H1 (cell line): ENCODE measurements around the gene RASGEF1C. TPM values are rescaled to one million over a fixed set of nuclear protein-coding genes. Genes with fewer than 3 reads are reported as not detected.

Source experiments
- CTCF ChIA-PET: fragments of 300-600 bp; sonication (Branson Sonifier 250); formaldehyde crosslinking; loops from one replicate; lab custom pipeline; 2021; ENCODE audit not compliant: partially characterized antibody; lab: Charles Lee
- POLR2A ChIA-PET: fragments of 300-600 bp; sonication (Branson Sonifier 250); formaldehyde crosslinking; loops from one replicate; lab custom pipeline; 2021; ENCODE audit warnings: inconsistent platforms; ENCODE audit not compliant: partially characterized antibody; lab: Charles Lee
- DNase-seq, 2 experiments: peaks; one replicate each; pipeline versions ENCODE4 v3.0.0 to v3.0.0-alpha.2; 2010 to 2022; ENCODE audit warnings: low spot score in 2 of 2, low read depth in 1 of 2, mixed read lengths in 1 of 2
- FAIRE-seq: peaks from 2 replicates; lab custom pipeline; 2011; peaks lifted over from hg19 to GRCh38; lab: Jason Lieb, UNC
- H2AFZ ChIP-seq: 2 replicates; pipeline ENCODE4 v1.8.1; 2012; ENCODE audit warnings: low read length, inconsistent platforms
- H2AK5ac ChIP-seq: 2 replicates; pipeline ENCODE4 v1.6.1; 2013; ENCODE audit warnings: low read depth, low read length
- H2BK120ac ChIP-seq: replicated peaks from 2 replicates; pipeline ENCODE3; 2013; ENCODE audit warnings: low read depth, low read length, inconsistent platforms
- H2BK12ac ChIP-seq: 2 replicates; pipeline ENCODE4 v1.6.1; 2013; ENCODE audit warnings: low read depth, low read length
- H2BK15ac ChIP-seq: 2 replicates; pipeline ENCODE4 v1.6.1; 2013; ENCODE audit warnings: low read length
- H2BK20ac ChIP-seq: 2 replicates; pipeline ENCODE4 v1.6.1; 2013; ENCODE audit warnings: low read length
- H2BK5ac ChIP-seq: 2 replicates; pipeline ENCODE4 v1.6.1; 2013; ENCODE audit warnings: low read depth, low read length
- H3K14ac ChIP-seq: 2 replicates; pipeline ENCODE4 v1.6.1; 2013; ENCODE audit warnings: inconsistent platforms; ENCODE audit not compliant: insufficient read length
- H3K18ac ChIP-seq: 2 replicates; pipeline ENCODE4 v1.6.1; 2013; ENCODE audit warnings: low read length; ENCODE audit errors: extremely low read depth
- H3K23ac ChIP-seq: 2 replicates; pipeline ENCODE4 v1.6.1; 2013; ENCODE audit warnings: inconsistent platforms; ENCODE audit not compliant: insufficient read length
- H3K23me2 ChIP-seq: 2 replicates; pipeline ENCODE4 v1.6.1; 2013; ENCODE audit warnings: low read depth, low read length
- H3K27ac ChIP-seq: 2 replicates; pipeline ENCODE4 v1.6.1; 2011; ENCODE audit warnings: low read depth, low read length, inconsistent platforms
- H3K27me3 ChIP-seq, 4 experiments: replicated peaks in 1 of 4; 1 replicate in 1 of 4; 2 replicates in 3 of 4; pipeline versions ENCODE4 v1.6.1 to v1.8.1; 2011 to 2013; ENCODE audit warnings: low read length in 3 of 4, mild to moderate bottlenecking in 3 of 4, inconsistent platforms in 2 of 4, mixed read lengths in 2 of 4, moderate library complexity in 1 of 4; ENCODE audit not compliant: control insufficient read depth in 3 of 4, insufficient read depth in 3 of 4; ENCODE audit errors: extremely low read depth in 1 of 4
- H3K36me3 ChIP-seq, 4 experiments: 2 replicates each; pipeline versions ENCODE4 v1.6.1 to v1.8.1; 2011 to 2013; ENCODE audit warnings: mild to moderate bottlenecking in 4 of 4, low read length in 3 of 4, moderate library complexity in 2 of 4, control low read depth in 1 of 4, inconsistent platforms in 1 of 4; ENCODE audit not compliant: insufficient read depth in 4 of 4, control insufficient read depth in 2 of 4
- H3K4ac ChIP-seq: replicated peaks from 2 replicates; pipeline ENCODE3; 2013; ENCODE audit warnings: low read length, low read depth, mixed read lengths, inconsistent platforms; ENCODE audit not compliant: insufficient read length
- H3K4me1 ChIP-seq, 4 experiments: replicated peaks in 1 of 4; 1 replicate in 1 of 4; 2 replicates in 3 of 4; pipeline versions ENCODE4 v1.6.1 to v1.8.1; 2011 to 2013; ENCODE audit warnings: low read length in 3 of 4, inconsistent platforms in 2 of 4, mixed read lengths in 1 of 4; ENCODE audit not compliant: insufficient read depth in 4 of 4, control insufficient read depth in 3 of 4
- H3K4me2 ChIP-seq, 2 experiments: 2 replicates each; pipeline versions ENCODE4 v1.6.1 to v1.8.1; 2011 to 2013; ENCODE audit warnings: low read depth in 2 of 2, low read length in 2 of 2, control low read depth in 1 of 2, inconsistent platforms in 1 of 2, mild to moderate bottlenecking in 1 of 2; ENCODE audit not compliant: insufficient read depth in 1 of 2
- H3K4me3 ChIP-seq, 4 experiments: fragments of 200-600, 300-600 bp in 1 of 4; sonication (generic), shearing (Covaris generic), sonication (Bioruptor Twin) in 1 of 4; 2 replicates each; pipeline versions ENCODE4 v1.5.1 to v1.8.1; 2011 to 2016; ENCODE audit warnings: low read length in 4 of 4, low read depth in 3 of 4, control low read depth in 2 of 4, inconsistent platforms in 2 of 4, mild to moderate bottlenecking in 2 of 4, mixed read lengths in 1 of 4, moderate library complexity in 1 of 4; ENCODE audit not compliant: insufficient read depth in 2 of 4; ENCODE audit errors: extremely low read depth in 1 of 4
- H3K56ac ChIP-seq: replicated peaks from 2 replicates; pipeline ENCODE3; 2013; ENCODE audit warnings: low read depth, mild to moderate bottlenecking, mixed read lengths, low read length, inconsistent platforms; ENCODE audit not compliant: insufficient read length
- H3K79me1 ChIP-seq: 2 replicates; pipeline ENCODE4 v1.6.1; 2013; ENCODE audit warnings: low read depth, low read length, control low read depth
- H3K79me2 ChIP-seq, 2 experiments: 2 replicates each; pipeline versions ENCODE4 v1.6.1 to v1.8.1; 2012 to 2013; ENCODE audit warnings: low read length in 2 of 2, mild to moderate bottlenecking in 2 of 2, inconsistent platforms in 1 of 2; ENCODE audit not compliant: insufficient read depth in 2 of 2, control insufficient read depth in 1 of 2
- H3K9ac ChIP-seq, 4 experiments: replicated peaks in 1 of 4; 1 replicate in 1 of 4; 2 replicates in 3 of 4; pipeline versions ENCODE4 v1.6.1 to v1.8.1; 2011 to 2013; ENCODE audit warnings: low read depth in 3 of 4, low read length in 3 of 4, control low read depth in 2 of 4, mild to moderate bottlenecking in 2 of 4, moderate library complexity in 2 of 4, inconsistent platforms in 1 of 4; ENCODE audit errors: extremely low read depth in 1 of 4
- H3K9me3 ChIP-seq, 2 experiments: 2 replicates each; pipeline versions ENCODE4 v1.6.1 to v1.8.1; 2012 to 2013; ENCODE audit warnings: mild to moderate bottlenecking in 2 of 2, moderate library complexity in 2 of 2, control low read depth in 1 of 2, inconsistent platforms in 1 of 2, low read depth in 1 of 2, low read length in 1 of 2, mixed read lengths in 1 of 2; ENCODE audit not compliant: insufficient read depth in 2 of 2
- H4K20me1 ChIP-seq, 2 experiments: replicated peaks in 1 of 2; 2 replicates each; pipeline versions ENCODE3 to v1.8.1; 2011 to 2013; ENCODE audit warnings: inconsistent platforms in 2 of 2, low read length in 2 of 2, mild to moderate bottlenecking in 1 of 2; ENCODE audit not compliant: insufficient read depth in 2 of 2, control insufficient read depth in 1 of 2
- H4K5ac ChIP-seq: 2 replicates; pipeline ENCODE4 v1.6.1; 2013; ENCODE audit warnings: low read length, low read depth, mixed read lengths, inconsistent platforms; ENCODE audit not compliant: insufficient read length
- H4K8ac ChIP-seq: 2 replicates; pipeline ENCODE4 v1.8.0; 2013; ENCODE audit warnings: mild to moderate bottlenecking, moderate library complexity, low read length, inconsistent platforms; ENCODE audit not compliant: insufficient read depth; ENCODE audit errors: extremely low read depth
- H4K91ac ChIP-seq: replicated peaks from 2 replicates; pipeline ENCODE3; 2013; ENCODE audit warnings: low read length, mixed read lengths, inconsistent platforms; ENCODE audit not compliant: insufficient read length
- CHD2 ChIP-seq: IDR thresholded peaks from 2 replicates; pipeline ENCODE4 v1.6.1; 2012; ENCODE audit warnings: low read length, improper control_type of control experiment
- EGR1 ChIP-seq: IDR thresholded peaks from 2 replicates; pipeline ENCODE4 v1.6.1; 2011; ENCODE audit warnings: low read depth, low read length, borderline replicate concordance
- GTF2F1 ChIP-seq: IDR thresholded peaks from 2 replicates; pipeline ENCODE4 v1.6.1; 2012; ENCODE audit warnings: low read depth, low read length, improper control_type of control experiment, borderline replicate concordance
- HDAC6 ChIP-seq: IDR thresholded peaks from one replicate; pipeline ENCODE4 v1.7.1; 2012; ENCODE audit warnings: low read depth, mild to moderate bottlenecking, inconsistent platforms, low read length, moderate library complexity
- SP4 ChIP-seq: IDR thresholded peaks from 2 replicates; pipeline ENCODE4 v1.6.1; 2012; ENCODE audit warnings: low read length, inconsistent platforms
- TCF12 ChIP-seq: IDR thresholded peaks from 2 replicates; pipeline ENCODE4 v1.6.1; 2011; ENCODE audit warnings: low read depth, mild to moderate bottlenecking, low read length
- WGBS, 2 experiments: shearing (Covaris generic) in 1 of 2; methylation state at CpG; one replicate each; pipeline versions ENCODE4 v1.1.6 to v1.1.7; 2013 to 2015; ENCODE audit warnings: low lambda C conversion rate in 2 of 2, mixed read lengths in 2 of 2, inconsistent platforms in 1 of 2, low coverage in 1 of 2, missing lambda C conversion rate in 1 of 2; ENCODE audit not compliant: insufficient replicate concordance in 2 of 2, insufficient coverage in 1 of 2, insufficient read length in 1 of 2; ENCODE audit errors: extremely low coverage in 1 of 2, missing lambda C conversion rate in 1 of 2; 5-methylcytosine and 5-hydroxymethylcytosine counted together
- polyA plus RNA-seq, 7 experiments: library from polyadenylated mRNA; depleted of rRNA in 3 of 7; stranded (reverse) in 5 of 7; unstranded in 2 of 7; fragments of >200 nt in 5 of 7; fragments of 200-250 nt in 2 of 7; gene quantifications; 1 replicate in 5 of 7; 2 replicates in 1 of 7; 4 replicates in 1 of 7; pipeline versions ENCODE4 v1.2.1 to v1.2.3, GENCODE V29; 2011 to 2013; ENCODE audit warnings: missing spikeins in 2 of 7, mixed read lengths in 2 of 7
- total RNA-seq: library from RNA; stranded (reverse); fragmentation: NEBNext Ultra II Directional; extraction: Animal tissue kit (Norgen Biotek cat#: 25700); gene quantifications from 2 replicates; pipeline ENCODE4 v1.2.1, GENCODE V29; 2021

The RASGEF1C gene
- total and polyA plus RNA-seq, 2 of the 8 experiments (the other 6 are each of a cell fraction or from before 2014, with no cell fraction given) = 0.26 to 0.61 TPM

DNA sequence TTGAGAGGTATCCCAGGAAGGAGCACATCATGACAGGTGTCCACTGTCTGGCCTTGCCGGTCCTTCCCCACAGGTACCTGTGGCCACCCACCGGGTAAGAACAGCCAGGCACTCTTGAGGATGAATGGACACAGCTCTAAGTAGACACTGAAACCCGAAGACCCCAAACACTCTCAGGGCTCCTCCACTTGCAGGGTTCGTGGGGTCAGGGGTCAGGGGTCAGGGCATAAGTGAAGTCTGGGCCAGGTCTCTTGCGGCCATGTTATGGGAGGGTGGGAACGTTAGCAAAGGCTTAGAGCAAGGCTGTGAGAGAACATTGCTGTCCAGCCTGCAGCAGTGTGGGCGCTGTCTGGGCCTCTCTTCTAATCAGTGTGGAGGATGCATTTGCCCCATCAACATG lies 42.9 kb upstream of the RASGEF1C start:
- DNase-seq (no peak), FAIRE-seq (no peak)
- Histone ChIP-seq H3K79me2 (no peaks in the 10 kb centered on the region), H3K27ac (no peak overlapping the region), H3K4me1 (no peaks in the 10 kb centered on the region), H3K4me3 (no peak overlapping the region), H4K20me1 (no peaks in the 10 kb centered on the region), H2BK5ac (no peak overlapping the region), H3K36me3 (peaks cover 0 to 63% (median 19%) of the 10 kb centered on the region in 4 experiments; a peak in 5 of 8 replicates), H3K9ac (no peak overlapping the region), H4K5ac (no peak overlapping the region), H2AFZ (no peak overlapping the region), H3K23me2 (no peaks in the 10 kb centered on the region), H3K27me3 (no peaks in the 10 kb centered on the region), H3K56ac (no peak overlapping the region), H2BK12ac (no peak overlapping the region), H3K79me1 (no peaks in the 10 kb centered on the region), H3K9me3 (peaks cover 49 to 58% of the 10 kb centered on the region in 2 experiments), H4K8ac (no peak overlapping the region), H3K4me2 (no peak overlapping the region), H3K23ac (no peak overlapping the region), H4K91ac (no peak overlapping the region), H3K14ac (no peak overlapping the region), H2AK5ac (no peak overlapping the region), H3K4ac (no peak overlapping the region), H2BK120ac (no peak overlapping the region), H2BK20ac (no peak overlapping the region), H2BK15ac (no peak overlapping the region), H3K18ac (no peak overlapping the region)
- 88% methylated on average over 7 of the region's 7 CpGs; no CpG with 5 or more reads in 1 of the 2 experiments for WGBS, 2 experiments
- POLR2A ChIA-PET = no interaction called here
- TF ChIP-seq TCF12 = no peak
- TF ChIP-seq GTF2F1 = no peak
- TF ChIP-seq CHD2 = no peak
- no peak for TF ChIP-seq EGR1
- no peak for TF ChIP-seq HDAC6
- no peak for TF ChIP-seq SP4
- CTCF ChIA-PET = no interaction called here
